ENCODE results near the gene CDH12. TPM values are rescaled to one million over a fixed set of nuclear protein-coding genes. Genes with fewer than 3 reads are reported as not detected.

CDH12 gene
- total RNA-seq, 4 donors from 2014 or later = 0.38 to 2.8 (median 0.94) TPM

- H3K27me3 ChIP-seq = no peaks in the 10 kb centered on the region
- no peaks in the 10 kb centered on the region for H3K9me3 ChIP-seq
- no peaks in the 10 kb centered on the region for H3K36me3 ChIP-seq
- H3K4me1 ChIP-seq = no peaks in the 10 kb centered on the region
- WGBS = 66% methylated on average over 4 of the region's 4 CpGs
- no peak for TF ChIP-seq EP300 (IDR thresholded peaks at IDR 0.05)
- no peak for TF ChIP-seq POLR2AphosphoS5 (IDR thresholded peaks at IDR 0.05)
- TF ChIP-seq CTCF (IDR thresholded peaks at IDR 0.05) = no peak
- no peak for TF ChIP-seq POLR2A (IDR thresholded peaks at IDR 0.05)
- H3K27ac ChIP-seq = no peak overlapping the region
- no peak for DNase-seq (ENCODE audit: low spot score in 2 of 2)
- no peak overlapping the region for H3K4me3 ChIP-seq
Observed at GRCh38 chr5:22751536-22751935, 101.6 kb downstream of the CDH12 start.

- no peak overlapping the region for H3K27ac ChIP-seq
- no peaks in the 10 kb centered on the region for H3K36me3 ChIP-seq
- TF ChIP-seq POLR2AphosphoS5 (IDR thresholded peaks at IDR 0.05) (no peak), POLR2A (IDR thresholded peaks at IDR 0.05) (no peak), CTCF (IDR thresholded peaks at IDR 0.05) (no peak), EP300 (IDR thresholded peaks at IDR 0.05) (no peak)
- no peak overlapping the region for H3K4me3 ChIP-seq
- no peak for DNase-seq (ENCODE audit: low spot score in 2 of 2)
- 64% methylated on average over 3 of the region's 3 CpGs for WGBS
- H3K27me3 ChIP-seq = no peaks in the 10 kb centered on the region
- H3K9me3 ChIP-seq = no peaks in the 10 kb centered on the region
- H3K4me1 ChIP-seq = no peaks in the 10 kb centered on the region
Observed at GRCh38 chr5:22736443-22737003, 116.6 kb downstream of the CDH12 start.

GRCh38 chr5:22734907-22735306 lies 118.2 kb downstream of the CDH12 start:
- H3K4me1 ChIP-seq = no peaks in the 10 kb centered on the region
- no peak for TF ChIP-seq CTCF (IDR thresholded peaks at IDR 0.05)
- no peak for TF ChIP-seq POLR2AphosphoS5 (IDR thresholded peaks at IDR 0.05)
- no peak for TF ChIP-seq POLR2A (IDR thresholded peaks at IDR 0.05)
- TF ChIP-seq EP300 (IDR thresholded peaks at IDR 0.05) = no peak
- H3K27ac ChIP-seq = no peak overlapping the region
- H3K4me3 ChIP-seq = no peak overlapping the region
- H3K36me3 ChIP-seq = no peaks in the 10 kb centered on the region
- no peaks in the 10 kb centered on the region for H3K9me3 ChIP-seq
- no peak for DNase-seq (ENCODE audit: low spot score in 2 of 2)
- no peaks in the 10 kb centered on the region for H3K27me3 ChIP-seq
- WGBS = 90% methylated on average over 2 of the region's 2 CpGs

GRCh38 chr5:22728610-22729009 lies 124.5 kb downstream of the CDH12 start:
- Histone ChIP-seq H3K27ac (no peak overlapping the region), H3K36me3 (no peaks in the 10 kb centered on the region), H3K4me3 (no peak overlapping the region), H3K9me3 (no peaks in the 10 kb centered on the region), H3K27me3 (no peaks in the 10 kb centered on the region), H3K4me1 (no peaks in the 10 kb centered on the region)
- TF ChIP-seq CTCF (IDR thresholded peaks at IDR 0.05) = no peak
- no peak for TF ChIP-seq POLR2AphosphoS5 (IDR thresholded peaks at IDR 0.05)
- no peak for TF ChIP-seq EP300 (IDR thresholded peaks at IDR 0.05)
- TF ChIP-seq POLR2A (IDR thresholded peaks at IDR 0.05) = no peak
- DNase-seq (ENCODE audit: low spot score in 2 of 2) = no peak
- 53% methylated on average over 4 of the region's 4 CpGs for WGBS

- no peaks in the 10 kb centered on the region for H3K27me3 ChIP-seq
- no peak overlapping the region for H3K27ac ChIP-seq
- no peaks in the 10 kb centered on the region for H3K4me1 ChIP-seq
- WGBS = 88% methylated on average over 1 of the region's 1 CpG
- no peaks in the 10 kb centered on the region for H3K9me3 ChIP-seq
- no peaks in the 10 kb centered on the region for H3K36me3 ChIP-seq
- no peak for DNase-seq (ENCODE audit: low spot score in 2 of 2)
- TF ChIP-seq EP300 (IDR thresholded peaks at IDR 0.05) = no peak
- no peak for TF ChIP-seq CTCF (IDR thresholded peaks at IDR 0.05)
- no peak for TF ChIP-seq POLR2AphosphoS5 (IDR thresholded peaks at IDR 0.05)
- no peak for TF ChIP-seq POLR2A (IDR thresholded peaks at IDR 0.05)
- no peak overlapping the region for H3K4me3 ChIP-seq
Observed at GRCh38 chr5:22722491-22722890, 130.7 kb downstream of the CDH12 start.

All from suprapubic skin (tissue), 4 donors.